ENCODE measurements around the gene CD83. TPM values are rescaled to one million over a fixed set of nuclear protein-coding genes. Genes with fewer than 3 reads are reported as not detected.

The CD83 gene
- total and polyA plus RNA-seq, 2 donors (not counting 1 experiment from before 2014, with no cell fraction given): 320 to 332 TPM

DNA sequence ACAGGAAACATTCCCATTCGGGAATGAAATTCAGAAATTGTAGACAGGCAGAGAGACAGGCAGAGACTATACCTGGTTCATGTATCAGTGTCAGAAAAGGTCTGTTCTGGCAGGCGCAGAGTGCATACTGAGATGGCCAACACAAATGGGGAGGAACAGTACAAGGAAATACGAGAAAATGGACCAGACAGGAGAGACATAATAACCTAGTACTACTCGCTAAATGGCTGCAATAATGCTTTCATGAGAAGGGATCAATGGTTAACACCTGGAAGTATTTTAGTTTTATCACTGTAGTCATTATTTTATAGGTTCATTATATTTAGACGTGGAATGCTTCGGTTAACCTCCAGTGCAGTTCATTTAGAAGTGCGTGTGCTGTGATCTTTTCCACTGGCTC is 58.9 kb downstream of the CD83 start:
- Mint-ChIP-seq H3K9me3 (ENCODE audit: insufficient read depth) (no peaks in the 10 kb centered on the region), H3K4me3 (no peak overlapping the region), H3K27ac (no peak overlapping the region), H3K27me3 (no peaks in the 10 kb centered on the region), H3K4me1 (peaks cover 5% of the 10 kb centered on the region)
- DNase-seq (no peak), ATAC-seq (ENCODE audit: low read depth) (no peak)
- no peaks in the 10 kb centered on the region for H3K27me3 ChIP-seq (replicated peaks in 1 of 4; ENCODE audit: control extremely low read depth in 1 of 4, control insufficient read depth in 3 of 4, insufficient read depth in 4 of 4, low read length in 3 of 4)
- H3K4me3 ChIP-seq (ENCODE audit: control extremely low read depth in 1 of 5, extremely low read depth in 1 of 5, insufficient read depth in 1 of 5, low read depth in 2 of 5, low read length in 4 of 5): no peak overlapping the region
- no peak overlapping the region for H2AFZ ChIP-seq (ENCODE audit: insufficient read depth, low read depth, low read length, poor library complexity, severe bottlenecking)
- H3K4me2 ChIP-seq (replicated peaks; ENCODE audit: low read depth, low read length, poor library complexity, severe bottlenecking): no peak overlapping the region
- H3K79me2 ChIP-seq (ENCODE audit: control insufficient read depth, insufficient read depth, low read length): no peaks in the 10 kb centered on the region
- H3K9me3 ChIP-seq (ENCODE audit: control extremely low read depth in 1 of 3, control insufficient read depth in 2 of 3, insufficient read depth in 1 of 3, low read length in 2 of 3): peaks cover 2 to 4% (median 3%) of the 10 kb centered on the region in 3 donors
- ChIA-PET CTCF (no interaction called here), POLR2A (no interaction called here)
- H3K9ac ChIP-seq (ENCODE audit: low read length): no peak overlapping the region
- H3K36me3 ChIP-seq (replicated peaks in 1 of 2; ENCODE audit: control extremely low read depth in 1 of 2, control insufficient read depth in 1 of 2, extremely low read depth in 1 of 2, insufficient read depth in 2 of 2, low read length in 1 of 2): no peaks in the 10 kb centered on the region
- no peaks in the 10 kb centered on the region for H3K4me1 ChIP-seq (ENCODE audit: control insufficient read depth in 2 of 2, insufficient read depth in 2 of 2, low read length in 2 of 2)
- no peak overlapping the region for H3K27ac ChIP-seq (ENCODE audit: low read length in 2 of 2)
- WGBS (ENCODE audit: insufficient coverage): 85% methylated on average over 4 of the region's 7 CpGs
- intact Hi-C loops (cut with micrococcal nuclease): no loop called here
- TF ChIP-seq EZH2 (IDR thresholded peaks at IDR 0.05; ENCODE audit: borderline replicate concordance, insufficient read depth, low read depth, low read length, poor library complexity, severe bottlenecking): no peak
- no peak for TF ChIP-seq CTCF (IDR thresholded peaks at IDR 0.05)
- H4K20me1 ChIP-seq (ENCODE audit: control insufficient read depth, insufficient read depth, low read length, poor library complexity, severe bottlenecking): no peaks in the 10 kb centered on the region

DNA sequence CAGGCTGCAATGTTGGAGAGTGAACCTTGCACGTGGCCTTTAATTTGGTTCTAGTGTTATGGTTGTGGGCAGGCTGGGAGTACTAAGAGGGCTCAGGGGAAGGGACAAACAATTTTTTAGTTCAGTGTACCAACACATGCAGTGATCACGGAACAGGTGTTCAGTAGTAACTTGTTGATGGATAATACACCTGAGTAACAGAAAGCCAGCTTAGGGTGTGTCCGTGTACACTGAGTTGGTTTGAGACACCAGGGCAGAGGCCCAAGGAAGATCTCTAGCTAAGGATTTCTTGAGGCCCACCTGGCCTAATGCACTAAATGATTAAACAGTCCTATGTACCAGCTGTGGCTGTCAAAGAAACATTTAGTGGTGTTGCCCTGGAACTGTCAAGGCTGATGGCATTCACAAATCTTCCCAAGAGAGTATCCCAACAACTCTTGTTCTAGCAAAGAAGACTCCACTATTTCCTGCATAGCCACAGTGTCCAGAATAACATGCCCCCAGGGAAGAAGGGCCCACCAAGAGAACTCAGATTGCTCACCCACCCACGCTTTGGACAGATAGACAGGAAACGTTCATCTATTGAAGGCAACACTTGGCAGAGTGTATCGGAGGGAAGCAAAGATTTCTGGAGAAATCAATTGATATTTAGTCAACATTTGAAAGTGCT is 60.0 kb downstream of the CD83 start:
- intact Hi-C loops (cut with micrococcal nuclease): no loop called here
- H3K4me1 ChIP-seq (ENCODE audit: control insufficient read depth in 2 of 2, insufficient read depth in 2 of 2, low read length in 2 of 2): no peaks in the 10 kb centered on the region
- H3K9me3 Mint-ChIP-seq (ENCODE audit: insufficient read depth): no peaks in the 10 kb centered on the region
- H4K20me1 ChIP-seq (ENCODE audit: control insufficient read depth, insufficient read depth, low read length, poor library complexity, severe bottlenecking): no peaks in the 10 kb centered on the region
- no peak for TF ChIP-seq CTCF (IDR thresholded peaks at IDR 0.05)
- H3K4me2 ChIP-seq (replicated peaks; ENCODE audit: low read depth, low read length, poor library complexity, severe bottlenecking): no peak overlapping the region
- ATAC-seq (ENCODE audit: low read depth) (no peak), DNase-seq (no peak)
- peaks cover 0 to under 1% (median 0%) of the 10 kb centered on the region in 3 donors for H3K9me3 ChIP-seq (ENCODE audit: control extremely low read depth in 1 of 3, control insufficient read depth in 2 of 3, insufficient read depth in 1 of 3, low read length in 2 of 3)
- POLR2A ChIA-PET: no interaction called here
- WGBS (ENCODE audit: insufficient coverage): 97% methylated on average over 4 of the region's 6 CpGs
- H3K36me3 ChIP-seq (replicated peaks in 1 of 2; ENCODE audit: control extremely low read depth in 1 of 2, control insufficient read depth in 1 of 2, extremely low read depth in 1 of 2, insufficient read depth in 2 of 2, low read length in 1 of 2): no peaks in the 10 kb centered on the region
- H3K4me3 Mint-ChIP-seq: no peak overlapping the region
- no peak overlapping the region for H3K4me3 ChIP-seq (ENCODE audit: control extremely low read depth in 1 of 5, extremely low read depth in 1 of 5, insufficient read depth in 1 of 5, low read depth in 2 of 5, low read length in 4 of 5)
- H3K27ac ChIP-seq (ENCODE audit: low read length in 2 of 2): no peak overlapping the region
- CTCF ChIA-PET: no interaction called here
- no peaks in the 10 kb centered on the region for H3K79me2 ChIP-seq (ENCODE audit: control insufficient read depth, insufficient read depth, low read length)
- no peak overlapping the region for H2AFZ ChIP-seq (ENCODE audit: insufficient read depth, low read depth, low read length, poor library complexity, severe bottlenecking)
- no peaks in the 10 kb centered on the region for H3K27me3 ChIP-seq (replicated peaks in 1 of 4; ENCODE audit: control extremely low read depth in 1 of 4, control insufficient read depth in 3 of 4, insufficient read depth in 4 of 4, low read length in 3 of 4)
- no peak overlapping the region for H3K27ac Mint-ChIP-seq
- no peak overlapping the region for H3K9ac ChIP-seq (ENCODE audit: low read length)
- H3K4me1 Mint-ChIP-seq: peaks cover 5% of the 10 kb centered on the region
- no peaks in the 10 kb centered on the region for H3K27me3 Mint-ChIP-seq

Measured in B cell (primary cell).